Activated T-helper 1 cell treated with anti-CD3 and anti-CD28 coated beads, Interleukin-12 subunit alpha, Interleukin-12 subunit beta, Interleukin-2, Interleukin-4 antibody, amounts not matched to agents 30 ng/mL and 10 ng/mL and 1 ng/mL, durations not matched to agents 14 hours and 24 hours and 36 hours (primary cell): ENCODE results near the gene FBXW5. TPM values are rescaled to one million over a fixed set of nuclear protein-coding genes. Genes with fewer than 3 reads are reported as not detected.

ENCODE experiments used
- DNase-seq: peaks from one replicate; pipeline ENCODE4 v3.0.0; 2021; ENCODE audit warnings: low spot score
- H3K27ac Mint-ChIP-seq: one replicate; pipeline ENCODE4 v1.8.0; 2021; ENCODE audit warnings: mild to moderate bottlenecking, mixed read lengths
- H3K27me3 Mint-ChIP-seq: one replicate; pipeline ENCODE4 v1.8.0; 2022; ENCODE audit warnings: mild to moderate bottlenecking, moderate library complexity, mixed read lengths; ENCODE audit not compliant: insufficient read depth
- H3K36me3 Mint-ChIP-seq: one replicate; pipeline ENCODE4 v1.8.0; 2021; ENCODE audit warnings: low read depth, mixed read lengths
- H3K4me1 Mint-ChIP-seq: one replicate; pipeline ENCODE4 v1.8.0; 2021; ENCODE audit warnings: low read depth, mixed read lengths
- H3K4me3 Mint-ChIP-seq: one replicate; pipeline ENCODE4 v1.8.0; 2021; ENCODE audit warnings: mild to moderate bottlenecking, moderate library complexity, mixed read lengths
- H3K9me3 Mint-ChIP-seq: one replicate; pipeline ENCODE4 v1.8.0; 2021; ENCODE audit warnings: mixed read lengths
- intact Hi-C: fragments of 100-400 bp; cut with micrococcal nuclease; formaldehyde crosslinking; loops from one replicate; pipeline ENCODE4 v1.15.1; 2024
- total RNA-seq: library from RNA; stranded (reverse); gene quantifications from 2 replicates; pipeline ENCODE4 v1.2.3, GENCODE V29; 2022

FBXW5 gene
- total RNA-seq, result 92.5 and 96.2 TPM in 2 replicates

- H3K4me1 Mint-ChIP-seq, result peaks cover 5% of the 10 kb centered on the region
- no peaks in the 10 kb centered on the region for H3K27me3 Mint-ChIP-seq
- DNase-seq, result peak; percentile 97
- H3K36me3 Mint-ChIP-seq, result peaks cover 10% of the 10 kb centered on the region
- intact Hi-C loops, result loop anchor here (1.0 to 5.0 kb wide), 7 partner anchors 34 to 137 kb away; partner anchors contain the start of genes ABCA2, AJM1, PAXX and RABL6
- H3K4me3 Mint-ChIP-seq, result peak within 1 kb of the TSS; percentile 83
- H3K27ac Mint-ChIP-seq, result peak within 1 kb of the TSS; percentile 86
- H3K9me3 Mint-ChIP-seq, result no peaks in the 10 kb centered on the region
Observed at GRCh38 chr9:136944519-136945332, at the start of gene FBXW5, which contains the start of gene C8G. Gene FBXW5, minus strand, starts transcription at chr9:136944738. Its CDS starts 655 bp downstream, at chr9:136944083. Gene C8G, plus strand, starts transcription at chr9:136945243. Its CDS starts 78 bp downstream, at chr9:136945321.

GRCh38 chr9:136992819-136993369 is 48.4 kb upstream of the FBXW5 start:
- Mint-ChIP-seq H3K9me3 (no peaks in the 10 kb centered on the region), H3K4me1 (peaks cover 30% of the 10 kb centered on the region), H3K27me3 (peaks cover 24% of the 10 kb centered on the region), H3K27ac (peak overlapping the region; percentile 83), H3K36me3 (no peaks in the 10 kb centered on the region), H3K4me3 (peak overlapping the region; percentile 87)
- intact Hi-C loops, result loop anchor here (1.0 to 5.0 kb wide), 13 partner anchors 15 to 466 kb away; partner anchors contain the start of genes AJM1, FBXW5, NSMF and RABL6
- DNase-seq, result no peak

- peak within 1 kb of the TSS; percentile 84 for H3K27ac Mint-ChIP-seq
- peak; percentile 93 for DNase-seq
- H3K9me3 Mint-ChIP-seq, result no peaks in the 10 kb centered on the region
- intact Hi-C loops, result loop anchor here (1.0 to 5.0 kb wide), 13 partner anchors 14 to 467 kb away; partner anchors contain the start of genes AJM1, FBXW5, NSMF and RABL6
- H3K4me3 Mint-ChIP-seq, result peak within 1 kb of the TSS; percentile 87
- H3K27me3 Mint-ChIP-seq, result peaks cover 26% of the 10 kb centered on the region
- no peaks in the 10 kb centered on the region for H3K36me3 Mint-ChIP-seq
- H3K4me1 Mint-ChIP-seq, result peaks cover 24% of the 10 kb centered on the region
Observed at GRCh38 chr9:136991993-136992818, 47.7 kb upstream of the FBXW5 start, which contains the start of gene PAXX. Gene PAXX, plus strand, starts transcription at chr9:136992422. Its CDS starts 22 bp downstream, at chr9:136992444.

- DNase-seq, result no peak
- no peaks in the 10 kb centered on the region for H3K9me3 Mint-ChIP-seq
- intact Hi-C loops, result loop anchor here (5.0 kb wide), 1 partner anchor 88 kb away; no protein-coding TSS in a partner anchor
- peak overlapping the region; percentile 57 for H3K27ac Mint-ChIP-seq
- peaks cover 20% of the 10 kb centered on the region for H3K4me1 Mint-ChIP-seq
- no peaks in the 10 kb centered on the region for H3K36me3 Mint-ChIP-seq
- peaks cover 34% of the 10 kb centered on the region for H3K27me3 Mint-ChIP-seq
- peak overlapping the region; percentile 42 for H3K4me3 Mint-ChIP-seq
Observed at GRCh38 chr9:136990242-136990911, 45.8 kb upstream of the FBXW5 start.

GRCh38 chr9:136988872-136989271 is 44.3 kb upstream of the FBXW5 start:
- Mint-ChIP-seq H3K27me3 (peaks cover 42% of the 10 kb centered on the region), H3K36me3 (no peaks in the 10 kb centered on the region), H3K9me3 (no peaks in the 10 kb centered on the region), H3K4me3 (no peak overlapping the region), H3K27ac (no peak overlapping the region), H3K4me1 (peaks cover 20% of the 10 kb centered on the region)
- intact Hi-C loops, result no loop called here
- DNase-seq, result no peak

- no peaks in the 10 kb centered on the region for H3K9me3 Mint-ChIP-seq
- intact Hi-C loops, result no loop called here
- no peak overlapping the region for H3K4me3 Mint-ChIP-seq
- no peak for DNase-seq
- peaks cover 4% of the 10 kb centered on the region for H3K4me1 Mint-ChIP-seq
- H3K36me3 Mint-ChIP-seq, result no peaks in the 10 kb centered on the region
- H3K27ac Mint-ChIP-seq, result no peak overlapping the region
- peaks cover 44% of the 10 kb centered on the region for H3K27me3 Mint-ChIP-seq
Observed at GRCh38 chr9:136985853-136986252, 41.3 kb upstream of the FBXW5 start.

GRCh38 chr9:136985027-136985602 is 40.6 kb upstream of the FBXW5 start:
- Mint-ChIP-seq H3K9me3 (no peaks in the 10 kb centered on the region), H3K36me3 (no peaks in the 10 kb centered on the region), H3K4me3 (no peak overlapping the region), H3K27me3 (peaks cover 37% of the 10 kb centered on the region), H3K27ac (no peak overlapping the region), H3K4me1 (no peaks in the 10 kb centered on the region)
- intact Hi-C loops, result no loop called here
- DNase-seq, result no peak

GRCh38 chr9:136984464-136985026 is 40.0 kb upstream of the FBXW5 start:
- Mint-ChIP-seq H3K9me3 (no peaks in the 10 kb centered on the region), H3K4me3 (no peak overlapping the region), H3K27me3 (peaks cover 32% of the 10 kb centered on the region), H3K36me3 (no peaks in the 10 kb centered on the region), H3K27ac (no peak overlapping the region), H3K4me1 (no peaks in the 10 kb centered on the region)
- no peak for DNase-seq
- intact Hi-C loops, result no loop called here

- H3K36me3 Mint-ChIP-seq, result no peaks in the 10 kb centered on the region
- DNase-seq, result no peak
- no peaks in the 10 kb centered on the region for H3K9me3 Mint-ChIP-seq
- intact Hi-C loops, result no loop called here
- H3K27ac Mint-ChIP-seq, result no peak overlapping the region
- no peak overlapping the region for H3K4me3 Mint-ChIP-seq
- peaks cover 27% of the 10 kb centered on the region for H3K27me3 Mint-ChIP-seq
- H3K4me1 Mint-ChIP-seq, result no peaks in the 10 kb centered on the region
Observed at GRCh38 chr9:136983656-136984314, 39.2 kb upstream of the FBXW5 start.

- Mint-ChIP-seq H3K36me3 (no peaks in the 10 kb centered on the region), H3K27me3 (peaks cover 26% of the 10 kb centered on the region), H3K4me1 (no peaks in the 10 kb centered on the region), H3K4me3 (no peak overlapping the region), H3K9me3 (no peaks in the 10 kb centered on the region), H3K27ac (no peak overlapping the region)
- no peak for DNase-seq
- intact Hi-C loops, result no loop called here
Observed at GRCh38 chr9:136983167-136983566, 38.6 kb upstream of the FBXW5 start.

- H3K27ac Mint-ChIP-seq, result no peak within 1 kb of the TSS
- intact Hi-C loops, result no loop called here
- H3K4me3 Mint-ChIP-seq, result no peak within 1 kb of the TSS
- H3K4me1 Mint-ChIP-seq, result no peaks in the 10 kb centered on the region
- no peaks in the 10 kb centered on the region for H3K36me3 Mint-ChIP-seq
- H3K27me3 Mint-ChIP-seq, result peaks cover 20% of the 10 kb centered on the region
- DNase-seq, result no peak
- H3K9me3 Mint-ChIP-seq, result no peaks in the 10 kb centered on the region
Observed at GRCh38 chr9:136982232-136983051, 37.9 kb upstream of the FBXW5 start, which contains the start of gene LCNL1. Gene LCNL1, plus strand, starts transcription at chr9:136982993. Its CDS starts 594 bp downstream, at chr9:136983587.
